Measurements from ENCODE around the gene TACSTD2. TPM values are rescaled to one million over a fixed set of nuclear protein-coding genes. Genes with fewer than 3 reads are reported as not detected.

Gene TACSTD2
- polyA plus RNA-seq, 1 experiment = 0.16 TPM

- CTCF ChIA-PET = no interaction called here
- H3K36me3 ChIP-seq (ENCODE audit: control insufficient read depth, insufficient read depth, low read length) = no peaks in the 10 kb centered on the region
- DNase-seq (ENCODE audit: low read depth) = no peak
- H3K4me3 ChIP-seq (ENCODE audit: low read depth, low read length) = no peak overlapping the region
- POLR2A ChIA-PET = no interaction called here
- no peaks in the 10 kb centered on the region for H3K27me3 ChIP-seq (ENCODE audit: control insufficient read depth, insufficient read depth, low read length)
- TF ChIP-seq, protein P1, sequence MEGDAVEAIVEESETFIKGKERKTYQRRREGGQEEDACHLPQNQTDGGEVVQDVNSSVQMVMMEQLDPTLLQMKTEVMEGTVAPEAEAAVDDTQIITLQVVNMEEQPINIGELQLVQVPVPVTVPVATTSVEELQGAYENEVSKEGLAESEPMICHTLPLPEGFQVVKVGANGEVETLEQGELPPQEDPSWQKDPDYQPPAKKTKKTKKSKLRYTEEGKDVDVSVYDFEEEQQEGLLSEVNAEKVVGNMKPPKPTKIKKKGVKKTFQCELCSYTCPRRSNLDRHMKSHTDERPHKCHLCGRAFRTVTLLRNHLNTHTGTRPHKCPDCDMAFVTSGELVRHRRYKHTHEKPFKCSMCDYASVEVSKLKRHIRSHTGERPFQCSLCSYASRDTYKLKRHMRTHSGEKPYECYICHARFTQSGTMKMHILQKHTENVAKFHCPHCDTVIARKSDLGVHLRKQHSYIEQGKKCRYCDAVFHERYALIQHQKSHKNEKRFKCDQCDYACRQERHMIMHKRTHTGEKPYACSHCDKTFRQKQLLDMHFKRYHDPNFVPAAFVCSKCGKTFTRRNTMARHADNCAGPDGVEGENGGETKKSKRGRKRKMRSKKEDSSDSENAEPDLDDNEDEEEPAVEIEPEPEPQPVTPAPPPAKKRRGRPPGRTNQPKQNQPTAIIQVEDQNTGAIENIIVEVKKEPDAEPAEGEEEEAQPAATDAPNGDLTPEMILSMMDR (IDR thresholded peaks at IDR 0.05; ENCODE audit: insufficient read depth, low read depth, low read length) = no peak
Measured at GRCh38 chr1:58529284-58529683, 47.8 kb downstream of the TACSTD2 start.

DNA sequence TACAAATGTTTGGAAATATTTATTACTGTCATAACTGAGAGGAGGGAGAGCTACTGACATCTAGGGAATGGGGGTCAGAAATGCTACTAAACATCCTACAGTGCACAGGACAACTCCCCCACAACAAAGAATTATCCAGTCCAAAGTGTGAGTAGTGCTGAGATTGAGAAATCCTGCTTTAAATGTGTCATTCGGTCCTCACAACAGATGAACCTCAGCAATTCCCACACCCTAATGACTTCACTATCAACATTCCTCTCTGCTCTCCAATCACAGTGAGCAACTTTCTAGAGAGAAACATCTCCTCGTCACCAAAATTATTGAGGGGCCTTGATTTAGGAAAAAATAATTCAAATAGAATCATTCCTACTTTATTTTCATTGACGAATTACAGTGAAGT is 48.5 kb downstream of the TACSTD2 start:
- Histone ChIP-seq H3K27me3 (ENCODE audit: control insufficient read depth, insufficient read depth, low read length) (no peaks in the 10 kb centered on the region), H3K4me3 (ENCODE audit: low read depth, low read length) (no peak overlapping the region), H3K36me3 (ENCODE audit: control insufficient read depth, insufficient read depth, low read length) (no peaks in the 10 kb centered on the region)
- TF ChIP-seq, protein P1 (IDR thresholded peaks at IDR 0.05; ENCODE audit: insufficient read depth, low read depth, low read length) = no peak
- DNase-seq (ENCODE audit: low read depth) = peak; percentile 42
- POLR2A ChIA-PET = no interaction called here
- CTCF ChIA-PET = interaction anchor here (0.9 to 1.8 kb wide), 4 partner anchors 10 to 18 kb away, joined by 3 to 5 read pairs (median 4); partner anchors contain the start of gene OMA1

Other genes starting within 250 kb of the TACSTD2 start
- 8.4 and 15.4 TPM in 2 replicates for gene OMA1, start 30.5 kb downstream of the TACSTD2 start, polyA plus RNA-seq (2011; rRNA removed)
- gene MYSM1, start 122.8 kb upstream of the TACSTD2 start, polyA plus RNA-seq (2011; rRNA removed) = 7.2 and 15.4 TPM in 2 replicates
- 19.6 and 23.4 TPM in 2 replicates for gene JUN, start 206.8 kb upstream of the TACSTD2 start, polyA plus RNA-seq (2011; rRNA removed)